Measurements from ENCODE around the gene RCN1.
"Not testable (repeated sequence)": the region's sequence is repeated elsewhere in the genome, so short reads cannot be mapped to it uniquely, and the experiment has no call there.

RCN1 gene

DNA sequence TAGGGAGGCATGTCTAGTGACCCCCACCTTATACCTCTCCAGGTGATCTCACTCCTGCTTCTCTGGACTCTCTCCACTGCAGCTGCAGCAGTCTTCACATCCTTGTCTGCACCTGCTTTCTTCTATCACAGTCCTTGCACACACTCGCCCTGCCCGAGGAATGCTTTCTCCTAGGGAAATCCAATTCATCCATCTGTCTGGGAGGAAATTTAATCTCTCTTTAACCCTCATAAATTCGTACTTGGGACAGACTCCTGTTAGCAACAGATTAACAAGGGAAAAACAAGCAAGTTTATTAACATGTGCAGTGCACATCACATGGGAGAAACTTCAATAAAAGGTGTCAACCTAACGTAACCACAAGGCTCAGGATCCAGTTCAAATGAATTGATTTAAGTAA lies 11.3 kb upstream of the RCN1 start:
- no peak for DNase-seq (ENCODE audit: low read depth in 3 of 3)

GRCh38 chr11:32080361-32080980 lies 10.4 kb upstream of the RCN1 start:
- DNase-seq (ENCODE audit: low read depth in 3 of 3): no peak

DNA sequence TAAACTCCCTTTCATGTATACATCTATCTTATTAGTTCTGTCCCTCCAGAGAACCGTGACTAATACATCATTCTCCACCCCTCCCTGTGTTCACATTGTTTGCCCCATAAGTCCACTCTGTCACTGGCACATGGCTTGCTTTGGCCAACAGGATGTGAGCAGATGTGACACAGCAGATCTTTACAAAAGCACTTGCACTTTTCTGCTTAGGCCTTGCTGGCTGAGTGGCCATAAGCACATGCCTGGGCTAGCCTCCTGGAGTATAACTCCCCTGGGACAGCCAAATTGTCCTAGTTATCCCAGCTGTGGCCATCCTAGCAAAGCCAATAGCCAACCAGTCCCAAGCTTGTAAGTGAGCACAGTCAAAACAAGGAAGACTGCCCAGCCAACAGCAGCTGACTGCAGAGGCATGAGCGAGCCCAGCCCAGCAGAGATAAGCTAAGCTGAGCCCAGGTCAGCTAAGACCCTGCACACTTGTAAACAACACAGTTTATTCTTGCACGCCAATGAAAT lies 9.7 kb upstream of the RCN1 start:
- DNase-seq (ENCODE audit: low read depth in 3 of 3): no peak

DNA sequence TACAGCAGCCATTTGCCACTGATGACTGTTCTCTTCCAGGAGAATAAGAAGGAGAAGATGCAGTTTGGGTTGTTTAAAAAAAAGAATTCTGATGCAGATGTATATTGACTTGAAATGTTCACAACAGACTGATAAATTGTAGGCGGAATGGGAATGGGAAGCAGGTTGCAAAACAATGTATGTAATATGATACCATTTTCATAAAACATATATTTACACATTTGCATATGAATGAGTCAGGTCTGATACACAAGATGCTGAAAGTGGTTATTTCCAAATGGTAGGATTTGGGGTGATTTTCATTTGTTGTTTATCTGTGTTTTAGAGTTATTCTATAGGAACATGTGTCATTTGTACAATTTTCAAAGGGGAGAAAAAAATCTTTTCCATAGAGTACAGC lies 9.0 kb upstream of the RCN1 start:
- no peak for DNase-seq (ENCODE audit: low read depth in 3 of 3)

- no peak for DNase-seq (ENCODE audit: low read depth in 3 of 3)
Measured at GRCh38 chr11:32082346-32082986, 8.4 kb upstream of the RCN1 start.

- no peak for DNase-seq (ENCODE audit: low read depth in 3 of 3)
Measured at GRCh38 chr11:32087597-32087996, 3.3 kb upstream of the RCN1 start.

- no peak for DNase-seq (ENCODE audit: low read depth in 3 of 3)
Measured at GRCh38 chr11:32088117-32088941, 2.5 kb upstream of the RCN1 start.

DNA sequence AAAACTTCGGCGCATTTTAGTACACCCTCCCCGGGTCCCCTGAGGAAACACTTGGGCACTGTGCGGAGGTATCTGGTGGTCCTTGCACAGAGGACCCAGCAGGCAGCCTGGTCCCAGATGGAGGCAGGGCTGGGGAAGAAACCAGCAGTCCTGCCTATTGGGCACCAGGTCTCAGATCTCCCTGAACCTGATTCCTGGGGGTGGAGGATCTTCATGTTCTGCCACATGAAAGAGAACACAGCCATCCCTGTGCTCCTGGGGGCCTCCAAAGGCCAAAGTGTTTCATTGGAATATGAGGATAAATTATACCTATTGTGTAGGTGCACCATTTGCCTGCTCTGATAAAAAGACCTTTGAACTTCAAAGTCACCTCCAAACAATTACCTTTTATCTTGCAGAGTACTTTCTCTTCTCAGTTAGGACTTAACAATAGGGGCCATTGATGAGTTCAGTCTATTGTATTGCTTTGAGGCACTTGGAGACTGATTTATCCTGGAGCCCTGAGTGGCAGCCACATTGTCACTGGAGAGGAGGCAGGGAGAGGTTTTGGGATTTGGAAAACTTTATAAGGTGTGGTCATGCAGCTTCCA lies 1.8 kb downstream of the RCN1 start:
- no peak for DNase-seq (ENCODE audit: low read depth in 3 of 3)

DNA sequence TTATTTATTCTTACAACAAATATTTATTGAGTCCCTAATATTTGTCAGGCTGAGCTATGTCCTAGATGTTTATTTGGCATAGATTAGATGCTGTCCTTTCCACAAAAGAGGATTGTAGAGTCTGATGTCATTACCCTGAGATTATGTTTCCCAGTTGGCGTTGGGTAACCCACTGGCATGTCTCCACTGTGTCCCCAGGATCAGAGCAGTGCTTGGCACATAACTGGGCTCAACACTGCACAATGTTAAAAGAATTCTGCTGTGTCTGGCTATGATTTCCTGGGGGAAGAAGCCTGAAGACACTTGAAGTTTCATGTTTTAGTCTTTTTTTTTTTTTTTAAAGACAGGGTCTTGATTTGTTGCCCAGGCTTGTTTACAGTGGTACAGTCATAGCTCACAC lies 4.0 kb downstream of the RCN1 start:
- no peak for DNase-seq (ENCODE audit: low read depth in 3 of 3)

DNA sequence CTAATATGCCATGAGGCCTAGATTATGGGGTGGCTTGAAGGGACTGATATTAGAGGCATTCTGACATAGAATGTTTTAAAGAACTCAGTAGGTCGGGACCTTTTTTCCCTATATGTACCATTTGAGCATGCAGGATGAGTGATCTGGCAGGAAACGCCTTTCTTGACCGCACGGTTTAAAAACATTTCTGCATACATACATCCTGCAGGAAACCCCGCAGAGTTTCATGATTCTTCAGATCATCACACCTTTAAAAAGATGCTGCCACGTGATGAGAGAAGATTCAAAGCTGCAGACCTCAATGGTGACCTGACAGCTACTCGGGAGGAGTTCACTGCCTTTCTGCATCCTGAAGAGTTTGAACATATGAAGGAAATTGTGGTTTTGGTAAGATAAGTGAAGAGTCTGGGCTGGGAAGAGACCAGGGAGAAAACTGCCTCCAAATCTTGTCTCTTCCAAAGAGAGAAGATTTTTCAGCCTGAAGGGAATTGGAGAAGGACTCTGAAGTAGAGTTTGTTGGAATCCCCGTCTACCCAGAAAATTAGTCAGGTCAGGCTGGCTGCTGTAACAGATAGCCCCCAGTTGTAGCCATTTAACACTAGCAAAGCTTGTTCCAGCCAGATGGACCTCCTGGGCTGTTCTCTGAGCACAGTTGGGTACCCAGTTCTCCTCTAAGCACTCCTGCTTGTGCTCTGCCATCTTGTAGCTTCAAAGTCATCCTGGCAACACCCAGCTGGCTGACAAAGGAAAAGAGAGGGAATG lies 7.4 kb downstream of the RCN1 start:
- no peak for DNase-seq (ENCODE audit: low read depth in 3 of 3)

- no peak for DNase-seq (ENCODE audit: low read depth in 3 of 3)
Measured at GRCh38 chr11:32099516-32099915, 8.6 kb downstream of the RCN1 start.

GRCh38 chr11:32100495-32100894 lies 9.6 kb downstream of the RCN1 start:
- DNase-seq (ENCODE audit: low read depth in 3 of 3): no peak

DNA sequence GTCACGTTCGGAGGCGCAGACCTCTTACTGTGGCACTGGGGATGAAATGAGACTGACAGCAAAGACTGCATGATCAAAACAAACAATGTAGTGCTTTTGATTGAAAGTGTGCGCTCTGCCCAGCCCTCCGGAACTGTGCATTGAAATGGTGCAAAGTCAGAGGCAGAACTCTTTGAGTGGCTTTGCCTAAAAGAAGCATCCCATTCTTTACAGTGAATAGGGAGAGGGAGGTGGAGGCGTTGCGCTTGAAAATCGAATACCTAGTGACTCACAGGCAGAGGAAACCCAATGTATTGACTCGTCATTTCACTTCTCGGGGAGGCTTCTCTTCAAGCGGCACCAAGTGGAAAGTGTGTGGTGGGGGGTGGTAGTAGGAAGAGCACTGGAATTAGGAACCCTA lies 10.9 kb downstream of the RCN1 start:
- no peak for DNase-seq (ENCODE audit: low read depth in 3 of 3)

DNA sequence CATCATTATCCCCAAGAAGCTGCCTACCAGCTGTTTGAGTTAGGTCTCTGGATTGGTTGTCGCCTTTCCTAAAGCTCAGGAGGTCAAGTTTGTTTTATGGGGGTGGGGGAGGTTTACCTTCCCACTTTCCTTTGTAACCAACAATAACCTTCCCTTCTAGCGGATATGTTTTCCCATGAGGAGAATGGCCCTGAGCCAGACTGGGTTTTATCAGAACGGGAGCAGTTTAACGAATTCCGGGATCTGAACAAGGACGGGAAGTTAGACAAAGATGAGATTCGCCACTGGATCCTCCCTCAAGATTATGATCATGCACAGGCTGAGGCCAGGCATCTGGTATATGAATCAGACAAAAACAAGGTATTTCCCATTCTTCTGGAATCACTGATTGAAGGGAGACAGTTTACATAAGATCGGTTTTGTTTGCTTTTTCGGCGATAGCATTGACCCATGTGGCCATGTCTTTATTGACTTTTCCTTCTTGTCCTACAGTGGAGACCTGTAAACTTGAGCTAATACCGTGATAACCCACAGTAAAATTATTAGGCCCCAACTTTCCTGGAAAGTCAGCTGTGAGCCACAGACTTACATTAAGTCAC lies 12.3 kb downstream of the RCN1 start:
- not testable (repeated sequence) for DNase-seq (ENCODE audit: low read depth in 3 of 3)

GRCh38 chr11:32103941-32104340 lies 13.1 kb downstream of the RCN1 start:
- DNase-seq (ENCODE audit: low read depth in 3 of 3): no peak

DNA sequence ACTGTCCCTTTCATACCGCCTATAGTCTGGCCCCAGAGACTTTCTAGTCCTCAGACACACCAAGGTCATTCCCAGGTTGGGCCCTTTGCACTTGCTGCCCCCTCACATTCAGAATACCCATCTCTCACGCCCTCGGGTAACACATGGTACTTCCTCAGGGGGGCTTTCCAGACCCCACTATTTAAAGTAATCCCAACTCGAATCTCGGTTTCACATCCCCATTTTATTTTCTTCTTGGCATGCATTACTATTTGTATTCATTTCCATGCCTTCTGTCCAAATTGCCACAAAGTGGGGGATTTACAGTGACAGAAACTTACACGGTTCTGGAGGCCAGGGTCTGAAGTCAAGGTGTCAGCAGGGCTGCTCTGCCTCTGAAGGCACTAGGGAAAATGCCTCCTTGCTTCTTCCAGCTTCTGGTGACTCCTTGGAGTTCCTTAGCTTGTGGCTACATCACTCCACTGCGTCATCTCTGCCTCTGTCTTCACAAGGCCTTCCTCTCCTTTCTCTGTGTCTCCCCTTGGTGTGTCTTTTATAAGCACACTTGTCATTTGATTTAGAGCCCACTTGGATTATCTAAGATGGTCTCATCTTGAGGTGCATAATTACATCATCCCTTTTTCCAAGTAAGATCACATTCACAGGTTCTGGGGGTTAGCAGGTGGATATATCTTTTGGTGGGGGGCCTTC lies 15.1 kb downstream of the RCN1 start:
- DNase-seq (ENCODE audit: low read depth in 3 of 3): no peak

DNA sequence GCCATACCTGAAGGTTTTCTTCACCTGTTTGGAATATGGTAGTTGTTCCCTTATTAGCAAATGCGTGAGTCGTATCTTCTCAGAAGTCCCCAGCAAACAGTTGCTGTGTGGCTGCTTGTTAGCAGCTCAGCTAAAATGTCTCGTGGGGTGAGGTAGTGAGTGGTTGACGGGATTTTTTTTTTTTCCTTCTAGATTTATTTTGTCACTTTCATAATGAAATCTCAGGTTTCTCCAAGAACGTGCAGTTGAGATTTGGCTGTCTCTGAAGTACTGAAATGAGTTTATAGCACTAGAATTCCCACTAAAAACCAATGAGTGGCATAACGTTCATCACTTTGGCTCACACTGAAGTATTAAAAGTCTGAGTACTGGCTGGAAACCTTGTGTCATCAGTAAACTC lies 16.8 kb downstream of the RCN1 start:
- DNase-seq (ENCODE audit: low read depth in 3 of 3): no peak

DNA sequence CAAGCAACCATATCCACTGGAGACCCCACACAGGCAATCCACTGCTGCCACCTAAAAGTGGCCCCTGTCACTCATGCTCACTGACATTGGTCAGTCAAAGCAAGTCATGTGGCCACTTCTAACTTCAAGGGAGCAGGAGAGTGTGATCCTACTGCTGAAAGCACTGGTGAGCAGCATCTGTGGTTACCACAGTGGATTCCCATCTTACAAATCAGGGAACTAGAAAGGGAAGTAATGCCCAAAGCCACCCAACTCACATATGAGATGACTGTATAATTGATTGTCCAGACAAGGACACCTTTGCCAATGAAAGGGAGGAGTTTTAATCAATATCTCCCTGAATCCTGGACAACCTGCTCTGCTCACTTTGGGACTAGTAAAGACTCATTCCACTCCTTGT lies 17.7 kb downstream of the RCN1 start:
- DNase-seq (ENCODE audit: low read depth in 3 of 3): no peak

DNA sequence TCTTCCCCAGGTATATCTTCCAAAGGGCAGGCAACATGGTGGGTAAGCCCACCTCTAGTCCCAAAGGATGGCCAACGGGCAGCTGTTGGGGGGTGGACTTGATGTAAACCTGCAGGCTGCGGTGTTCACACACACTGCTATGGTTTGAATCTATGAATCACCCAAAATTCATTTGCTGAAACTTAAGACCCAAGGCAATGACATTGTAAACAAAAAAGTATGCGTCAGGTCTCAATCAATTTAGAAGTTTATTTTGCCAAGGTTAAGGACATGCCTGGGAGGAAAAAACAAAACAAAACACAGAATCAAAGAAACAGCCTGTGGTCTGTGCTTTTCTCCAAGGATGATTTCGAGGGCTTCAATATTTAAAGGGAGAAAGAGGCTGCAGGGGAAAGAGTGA lies 18.3 kb downstream of the RCN1 start:
- DNase-seq (ENCODE audit: low read depth in 3 of 3): no peak

GRCh38 chr11:32109592-32109991 lies 18.7 kb downstream of the RCN1 start:
- no peak for DNase-seq (ENCODE audit: low read depth in 3 of 3)

DNA sequence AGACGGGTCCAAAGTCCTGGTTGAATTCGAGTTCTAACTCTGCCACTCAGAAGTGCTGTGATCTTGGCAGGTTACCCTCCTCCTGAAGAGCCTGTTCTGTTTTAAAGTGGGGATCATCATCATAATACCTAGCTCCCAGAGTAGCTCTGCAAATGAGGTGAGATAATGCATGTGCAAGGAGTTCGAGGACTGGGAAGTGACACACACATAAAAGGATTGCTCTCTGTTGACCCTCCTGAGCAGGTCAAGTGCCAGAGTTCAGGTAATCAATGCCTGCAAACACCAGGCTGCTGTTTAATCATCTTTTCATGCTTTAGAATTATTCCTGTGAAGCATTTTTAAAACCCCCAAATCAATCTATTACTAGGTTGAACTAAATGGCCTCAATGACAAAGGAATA lies 19.9 kb downstream of the RCN1 start:
- DNase-seq (ENCODE audit: low read depth in 3 of 3): no peak

All from stimulated activated CD4-positive, alpha-beta T cell treated with anti-CD3 and anti-CD28 coated beads, TNF-alpha, amount 100 ng/mL, for 48 hours (primary cell).